Stimulated activated CD4-positive, alpha-beta T cell treated with anti-CD3 and anti-CD28 coated beads, Interleukin-12 subunit alpha, Interleukin-12 subunit beta, amount 100 ng/mL, for 48 hours (primary cell): ENCODE measurements around the gene SLC2A8.

Source experiments
- DNase-seq, 3 donors: peaks; one replicate each; pipeline ENCODE4 v3.0.0-alpha.2; 2020; ENCODE audit warnings: low read depth in 2 of 3, low spot score in 1 of 3

Gene SLC2A8

GRCh38 chr9:127380479-127380878, 16.5 kb upstream of the SLC2A8 start:
- DNase-seq: no peak

GRCh38 chr9:127382541-127382940, 14.4 kb upstream of the SLC2A8 start:
- DNase-seq: no peak

GRCh38 chr9:127384016-127384730, 12.8 kb upstream of the SLC2A8 start:
- DNase-seq: no peak

GRCh38 chr9:127384901-127385300, 12.1 kb upstream of the SLC2A8 start:
- DNase-seq: no peak

- no peak for DNase-seq
Observed at GRCh38 chr9:127386249-127386648, 10.7 kb upstream of the SLC2A8 start.

GRCh38 chr9:127386981-127387380, 10.0 kb upstream of the SLC2A8 start:
- no peak for DNase-seq

GRCh38 chr9:127388037-127388855, 8.7 kb upstream of the SLC2A8 start:
- peak; percentile 72 to 77 (median 73) for DNase-seq

- no peak for DNase-seq
Observed at GRCh38 chr9:127388856-127389238, 8.1 kb upstream of the SLC2A8 start.

- DNase-seq: no peak
Observed at GRCh38 chr9:127389381-127390247, 7.4 kb upstream of the SLC2A8 start.

GRCh38 chr9:127390248-127390545, 6.8 kb upstream of the SLC2A8 start:
- no peak for DNase-seq

- no peak for DNase-seq
Observed at GRCh38 chr9:127390563-127390962, 6.4 kb upstream of the SLC2A8 start.

GRCh38 chr9:127392166-127392565, 4.8 kb upstream of the SLC2A8 start:
- no peak for DNase-seq

- DNase-seq: no peak
Observed at GRCh38 chr9:127392976-127393375, 4.0 kb upstream of the SLC2A8 start.

GRCh38 chr9:127393645-127394044, 3.3 kb upstream of the SLC2A8 start:
- no peak for DNase-seq

GRCh38 chr9:127395497-127396252, 1.3 kb upstream of the SLC2A8 start:
- DNase-seq: no peak

GRCh38 chr9:127396253-127396807, 639 bp upstream of the SLC2A8 start:
- DNase-seq: no peak

- peak in 1 of 3 donors; percentile 26 for DNase-seq
Observed at GRCh38 chr9:127397646-127398274, 791 bp downstream of the SLC2A8 start.

GRCh38 chr9:127398275-127398647, 1.3 kb downstream of the SLC2A8 start:
- no peak for DNase-seq

- DNase-seq: no peak
Observed at GRCh38 chr9:127398715-127399400, 1.9 kb downstream of the SLC2A8 start.
